HUES48 (cell line): ENCODE data around the gene PLA2G3.
"Not testable (repeated sequence)": the region's sequence is repeated elsewhere in the genome, so short reads cannot be mapped to it uniquely, and the experiment has no call there.

Source experiments
- H3K27ac ChIP-seq: one replicate; pipeline ENCODE4 v1.7.0; 2013; ENCODE audit warnings: low read depth, low read length, inconsistent platforms
- H3K27me3 ChIP-seq: 2 replicates; pipeline ENCODE4 v1.6.1; 2013; ENCODE audit warnings: mild to moderate bottlenecking, low read length; ENCODE audit not compliant: control insufficient read depth, insufficient read depth
- H3K36me3 ChIP-seq: 2 replicates; pipeline ENCODE4 v1.6.1; 2013; ENCODE audit warnings: low read length; ENCODE audit not compliant: control insufficient read depth, insufficient read depth
- H3K4me1 ChIP-seq: 2 replicates; pipeline ENCODE4 v1.6.1; 2013; ENCODE audit warnings: mild to moderate bottlenecking, low read length; ENCODE audit not compliant: control insufficient read depth, insufficient read depth
- H3K4me3 ChIP-seq: 2 replicates; pipeline ENCODE4 v1.5.1; 2013; ENCODE audit warnings: mild to moderate bottlenecking, low read depth, low read length
- H3K9ac ChIP-seq: 2 replicates; pipeline ENCODE4 v1.6.1; 2013; ENCODE audit warnings: mild to moderate bottlenecking, low read depth, low read length, moderate library complexity
- H3K9me3 ChIP-seq: 2 replicates; pipeline ENCODE4 v1.6.1; 2013; ENCODE audit warnings: low read length; ENCODE audit not compliant: control insufficient read depth, insufficient read depth

PLA2G3 gene

DNA sequence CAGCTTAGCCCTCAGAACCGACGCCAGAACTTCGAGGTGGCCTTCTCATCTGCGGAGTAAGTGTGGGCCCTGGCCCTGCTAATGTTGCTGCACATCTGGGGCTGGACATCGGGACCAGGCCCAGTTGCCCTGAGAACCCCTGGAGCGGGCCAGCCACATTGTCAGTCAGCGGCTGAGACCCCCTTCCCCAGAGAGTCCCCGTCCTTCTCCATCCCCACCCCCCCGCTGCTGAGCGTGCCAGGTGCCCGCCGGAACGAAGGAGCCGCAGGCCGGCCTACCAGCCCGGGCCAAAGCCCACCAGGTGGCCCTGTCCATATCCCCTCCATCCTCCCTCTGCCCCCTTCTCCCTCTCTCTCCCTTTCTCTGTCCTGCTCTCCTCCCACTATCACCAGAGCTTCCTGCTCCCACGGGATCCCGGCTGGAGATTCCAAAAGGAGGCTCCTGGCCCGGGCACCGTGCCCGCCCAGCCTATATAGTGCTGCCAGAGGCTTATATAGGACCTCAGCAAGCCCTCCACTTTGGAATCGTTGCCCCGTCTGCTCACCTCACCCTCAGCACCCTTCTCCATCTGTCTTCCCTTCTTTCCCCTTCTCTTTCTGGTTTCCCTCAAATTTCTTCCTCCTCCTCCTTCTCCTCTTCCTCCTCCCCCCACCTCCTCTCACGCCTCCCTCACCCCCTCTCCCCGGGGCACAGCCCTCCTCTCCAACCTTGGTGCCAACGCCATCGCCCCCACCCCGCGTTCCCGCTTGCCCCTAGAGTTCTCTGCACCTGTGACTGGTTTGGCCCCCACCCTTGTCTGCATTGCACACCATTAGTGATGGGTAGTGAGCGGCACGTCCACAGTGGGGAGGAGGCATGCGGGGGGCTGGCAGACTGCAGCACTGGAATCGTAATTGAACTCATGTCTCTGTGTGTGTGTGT is 40.2 kb downstream of the PLA2G3 start:
- Histone ChIP-seq H3K36me3 (no peaks in the 10 kb centered on the region), H3K27ac (no peak overlapping the region), H3K4me3 (no peak overlapping the region), H3K4me1 (peaks cover 6% of the 10 kb centered on the region; the same call in 1 of the 2 replicates), H3K9ac (no peak overlapping the region), H3K27me3 (peaks cover 1% of the 10 kb centered on the region), H3K9me3 (no peaks in the 10 kb centered on the region)

DNA sequence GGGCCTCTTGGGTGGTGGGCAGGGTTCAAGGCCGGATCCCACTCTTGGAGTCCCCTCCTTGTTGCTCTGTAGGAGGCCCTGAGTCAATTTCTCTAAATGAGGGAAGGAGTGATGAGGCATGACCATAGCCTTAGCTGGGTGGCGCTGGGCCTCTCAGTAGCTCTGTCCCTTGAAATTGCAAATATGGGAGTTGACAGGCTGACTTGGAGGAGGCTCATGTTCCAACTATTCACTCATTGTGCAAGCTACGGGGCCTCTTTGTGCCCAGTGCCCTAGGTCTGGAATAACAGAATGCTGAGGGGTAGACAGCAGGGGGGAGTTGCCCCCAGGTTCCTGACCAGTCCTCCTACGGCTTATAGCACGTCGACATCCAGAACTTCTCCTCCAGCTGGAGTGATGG is 40.9 kb downstream of the PLA2G3 start:
- Histone ChIP-seq H3K36me3 (no peaks in the 10 kb centered on the region), H3K9ac (no peak overlapping the region), H3K9me3 (no peaks in the 10 kb centered on the region), H3K4me3 (no peak overlapping the region), H3K4me1 (peaks cover 6% of the 10 kb centered on the region; the same call in 1 of the 2 replicates), H3K27ac (no peak overlapping the region), H3K27me3 (no peaks in the 10 kb centered on the region)

DNA sequence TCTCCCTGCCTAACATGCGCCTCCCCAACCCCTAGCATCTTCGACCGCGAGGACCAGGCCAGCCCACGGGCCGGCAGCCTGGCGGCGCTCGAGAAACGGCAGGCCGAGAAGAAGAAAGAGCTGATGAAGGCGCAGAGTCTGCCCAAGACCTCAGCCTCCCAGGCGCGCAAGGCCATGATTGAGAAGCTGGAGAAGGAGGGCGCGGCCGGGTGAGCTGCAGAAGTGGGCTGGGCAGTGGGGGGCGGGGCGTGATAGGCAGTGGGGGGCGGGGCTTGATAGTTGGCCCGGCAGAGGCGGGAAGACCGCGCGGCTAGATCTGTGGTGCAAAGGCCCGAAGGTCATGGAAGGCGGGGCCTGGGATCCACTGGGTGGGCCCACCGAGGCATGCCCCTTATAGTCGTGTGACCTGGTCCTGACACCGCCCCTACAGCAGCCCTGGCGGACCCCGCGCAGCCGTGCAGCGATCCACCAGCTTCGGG is 41.6 kb downstream of the PLA2G3 start:
- H3K36me3 ChIP-seq, result no peaks in the 10 kb centered on the region
- H3K4me3 ChIP-seq, result peak overlapping the region; percentile 3; the same call in 1 of the 2 replicates
- H3K9me3 ChIP-seq, result no peaks in the 10 kb centered on the region
- H3K27ac ChIP-seq, result no peak overlapping the region
- H3K4me1 ChIP-seq, result peaks cover 6% of the 10 kb centered on the region; the same call in 1 of the 2 replicates
- H3K9ac ChIP-seq, result no peak overlapping the region
- H3K27me3 ChIP-seq, result no peaks in the 10 kb centered on the region

DNA sequence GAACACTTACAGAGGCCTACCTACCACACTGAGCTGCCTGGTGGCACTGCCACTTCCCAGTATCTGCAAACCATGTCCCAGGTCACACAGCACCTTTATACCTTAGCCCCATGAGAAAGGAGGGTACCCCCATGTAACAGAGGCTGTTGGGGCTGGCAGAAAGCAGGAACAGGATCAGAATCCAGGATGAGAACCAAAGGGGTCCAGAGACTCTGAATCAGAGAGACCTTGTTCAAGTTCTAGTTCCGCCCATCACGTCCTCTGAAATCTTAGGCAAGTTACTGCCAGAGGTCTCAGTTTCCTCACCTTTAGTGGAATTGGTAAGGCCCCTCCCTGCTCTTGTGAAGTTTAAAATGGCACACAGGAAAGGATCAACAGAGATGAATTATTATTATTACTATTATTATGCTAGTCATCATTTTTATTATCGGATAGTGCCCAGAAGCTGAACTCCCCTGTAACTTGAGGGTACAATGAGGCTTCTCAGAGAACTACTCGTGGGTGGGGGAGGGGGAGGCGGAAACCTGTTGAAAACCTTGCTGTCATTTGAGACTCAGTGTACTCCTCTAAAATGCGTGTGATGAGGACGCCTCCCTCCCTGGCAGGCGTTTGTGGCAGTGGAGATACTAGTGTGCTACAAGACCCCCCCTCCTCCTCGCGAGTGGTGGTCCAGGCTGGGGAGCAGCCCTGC is 42.2 kb downstream of the PLA2G3 start:
- Histone ChIP-seq H3K9ac (no peak overlapping the region), H3K36me3 (no peaks in the 10 kb centered on the region)

GRCh38 chr22:31097539-31097938 is 42.8 kb downstream of the PLA2G3 start:
- not testable (repeated sequence) for H3K36me3 ChIP-seq, H3K4me3 ChIP-seq, H3K27ac ChIP-seq, H3K9ac ChIP-seq, H3K27me3 ChIP-seq, H3K4me1 ChIP-seq, H3K9me3 ChIP-seq

More for the DNA sequence above, 42.2 kb downstream of the PLA2G3 start:
- H3K27me3 ChIP-seq, result no peaks in the 10 kb centered on the region
- peaks cover 6% of the 10 kb centered on the region; the same call in 1 of the 2 replicates for H3K4me1 ChIP-seq
- H3K4me3 ChIP-seq, result peak overlapping the region; percentile 3; the same call in 1 of the 2 replicates
- no peak overlapping the region for H3K27ac ChIP-seq
- no peaks in the 10 kb centered on the region for H3K9me3 ChIP-seq

GRCh38 chr22:31096657-31097279 is 43.5 kb downstream of the PLA2G3 start:
- Histone ChIP-seq H3K9ac (no peak overlapping the region), H3K9me3 (no peaks in the 10 kb centered on the region), H3K27ac (no peak overlapping the region), H3K27me3 (no peaks in the 10 kb centered on the region), H3K4me3 (no peak overlapping the region), H3K36me3 (peaks cover 2% of the 10 kb centered on the region), H3K4me1 (peaks cover 6% of the 10 kb centered on the region; the same call in 1 of the 2 replicates)

- H3K9me3 ChIP-seq, result no peaks in the 10 kb centered on the region
- peaks cover 5% of the 10 kb centered on the region for H3K36me3 ChIP-seq
- peaks cover 7% of the 10 kb centered on the region; the same call in 1 of the 2 replicates for H3K4me1 ChIP-seq
- no peak overlapping the region for H3K27ac ChIP-seq
- H3K27me3 ChIP-seq, result no peaks in the 10 kb centered on the region
- no peak overlapping the region for H3K9ac ChIP-seq
- no peak overlapping the region for H3K4me3 ChIP-seq
These were observed 44.6 kb downstream of the PLA2G3 start for GRCh38 chr22:31095637-31096249.

GRCh38 chr22:31094741-31095140 is 45.6 kb downstream of the PLA2G3 start:
- H3K9me3 ChIP-seq, result no peaks in the 10 kb centered on the region
- no peak overlapping the region for H3K9ac ChIP-seq
- H3K27me3 ChIP-seq, result no peaks in the 10 kb centered on the region
- H3K36me3 ChIP-seq, result peaks cover 5% of the 10 kb centered on the region
- no peak overlapping the region for H3K27ac ChIP-seq
- peaks cover 8% of the 10 kb centered on the region; the same call in 1 of the 2 replicates for H3K4me1 ChIP-seq
- H3K4me3 ChIP-seq, result no peak overlapping the region

DNA sequence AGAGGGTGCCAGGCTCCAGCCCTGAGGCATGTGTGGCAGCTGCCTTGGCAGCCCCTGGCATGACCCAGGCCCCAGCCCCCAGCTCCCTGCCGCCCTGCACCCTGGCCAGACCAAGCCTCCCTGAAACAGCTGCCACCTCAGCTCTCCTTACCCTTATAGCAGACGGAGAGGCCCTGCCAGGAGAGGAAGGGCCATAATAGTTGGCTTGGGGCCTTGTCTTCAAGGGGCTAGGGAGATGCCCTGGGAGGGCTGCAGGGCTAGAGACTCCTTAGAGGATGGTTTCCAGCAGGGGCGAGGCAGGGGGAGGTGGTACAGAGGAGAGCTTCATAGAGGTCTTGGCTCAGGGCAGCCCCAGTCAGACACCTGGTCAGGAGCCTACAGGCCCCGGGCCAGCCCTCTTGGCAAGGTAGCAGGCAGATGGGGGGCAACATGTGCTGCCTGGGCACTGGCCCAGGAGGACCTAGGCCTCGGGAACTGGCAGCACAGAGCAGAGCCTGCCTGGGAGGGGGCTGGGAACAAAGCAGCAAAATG is 46.2 kb downstream of the PLA2G3 start:
- no peak overlapping the region for H3K4me3 ChIP-seq
- no peak overlapping the region for H3K27ac ChIP-seq
- H3K9ac ChIP-seq, result no peak overlapping the region
- H3K4me1 ChIP-seq, result peaks cover 8% of the 10 kb centered on the region; the same call in 1 of the 2 replicates
- no peaks in the 10 kb centered on the region for H3K9me3 ChIP-seq
- peaks cover 5% of the 10 kb centered on the region for H3K36me3 ChIP-seq
- no peaks in the 10 kb centered on the region for H3K27me3 ChIP-seq

DNA sequence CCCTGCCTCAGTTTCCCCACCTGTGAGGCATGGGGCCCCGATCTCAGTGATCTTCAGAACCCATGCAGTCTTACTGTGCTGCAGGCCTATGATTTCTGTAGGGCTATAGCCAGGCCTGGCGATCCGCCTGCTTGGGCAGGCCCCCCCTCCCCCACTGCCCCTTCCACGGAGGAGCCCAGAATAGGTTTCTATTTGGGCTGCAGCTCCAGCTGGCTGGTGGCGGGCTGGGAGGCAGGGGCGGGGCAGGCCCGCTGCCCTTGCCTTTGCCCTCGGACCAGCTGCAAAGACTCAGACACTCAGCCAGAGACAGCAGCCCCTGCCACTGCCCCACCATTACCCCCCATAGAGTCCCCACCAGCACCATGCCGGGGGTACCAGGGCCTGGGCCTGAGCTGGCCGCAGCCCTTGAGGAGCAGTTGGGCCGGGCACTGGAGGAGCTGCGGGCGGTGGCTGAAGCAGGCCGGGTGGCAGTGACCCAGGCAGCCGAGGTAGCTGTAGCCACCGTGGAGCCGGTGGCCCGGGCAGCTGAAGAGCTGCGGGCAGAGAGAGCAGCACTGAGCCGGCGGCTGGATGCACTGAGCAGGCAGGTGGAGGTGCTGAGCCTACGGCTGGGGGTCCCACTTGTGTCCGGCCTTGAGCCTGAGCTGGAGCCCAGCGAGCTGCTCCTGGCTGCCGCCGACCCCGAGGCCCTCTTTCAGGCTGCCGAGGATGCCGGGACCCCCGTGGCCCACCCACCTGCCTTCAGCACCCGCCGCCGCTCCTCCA is 47.0 kb downstream of the PLA2G3 start:
- Histone ChIP-seq H3K4me1 (peaks cover 8% of the 10 kb centered on the region; the same call in 1 of the 2 replicates), H3K36me3 (peaks cover 5% of the 10 kb centered on the region), H3K9me3 (no peaks in the 10 kb centered on the region), H3K9ac (no peak overlapping the region), H3K27me3 (no peaks in the 10 kb centered on the region), H3K4me3 (no peak overlapping the region), H3K27ac (no peak overlapping the region)
